Measurements from ENCODE around the gene KIF11. TPM values are rescaled to one million over a fixed set of nuclear protein-coding genes. Genes with fewer than 3 reads are reported as not detected.

The KIF11 gene
- total RNA-seq, 1 donor from 2014 or later = 5.7 TPM

GRCh38 chr10:92699518-92700381 lies 106.8 kb downstream of the KIF11 start:
- DNase-seq (ENCODE audit: low read depth) = no peak
- H3K36me3 ChIP-seq (ENCODE audit: control insufficient read depth, insufficient read depth, low read length) = no peaks in the 10 kb centered on the region
- peak overlapping the region; percentile 31 for H3K4me3 ChIP-seq (ENCODE audit: low read depth, low read length)
- no peaks in the 10 kb centered on the region for H3K27me3 ChIP-seq (ENCODE audit: control insufficient read depth, insufficient read depth, low read length)
- no peak for TF ChIP-seq CTCF (IDR thresholded peaks at IDR 0.05; ENCODE audit: insufficient read depth, low read length, poor library complexity, severe bottlenecking)

GRCh38 chr10:92702301-92702916 lies 109.5 kb downstream of the KIF11 start:
- H3K36me3 ChIP-seq (ENCODE audit: control insufficient read depth, insufficient read depth, low read length) = no peaks in the 10 kb centered on the region
- H3K4me3 ChIP-seq (ENCODE audit: low read depth, low read length) = no peak overlapping the region
- no peak for DNase-seq (ENCODE audit: low read depth)
- H3K27me3 ChIP-seq (ENCODE audit: control insufficient read depth, insufficient read depth, low read length) = no peaks in the 10 kb centered on the region
- no peak for TF ChIP-seq CTCF (IDR thresholded peaks at IDR 0.05; ENCODE audit: insufficient read depth, low read length, poor library complexity, severe bottlenecking)

Other genes with a start within 250 kb of the KIF11 start
- 25.7 and 28.5 TPM in 2 replicates for gene IDE, start 19.0 kb upstream of the KIF11 start, total RNA-seq
- 1.6 and 1.8 TPM in 2 replicates for gene HHEX, start 96.8 kb downstream of the KIF11 start, total RNA-seq